ENCODE measurements around the gene DICER1. TPM values are rescaled to one million over a fixed set of nuclear protein-coding genes. Genes with fewer than 3 reads are reported as not detected.

DICER1 gene
- total RNA-seq, 1 donor from 2014 or later: 103 TPM

DNA sequence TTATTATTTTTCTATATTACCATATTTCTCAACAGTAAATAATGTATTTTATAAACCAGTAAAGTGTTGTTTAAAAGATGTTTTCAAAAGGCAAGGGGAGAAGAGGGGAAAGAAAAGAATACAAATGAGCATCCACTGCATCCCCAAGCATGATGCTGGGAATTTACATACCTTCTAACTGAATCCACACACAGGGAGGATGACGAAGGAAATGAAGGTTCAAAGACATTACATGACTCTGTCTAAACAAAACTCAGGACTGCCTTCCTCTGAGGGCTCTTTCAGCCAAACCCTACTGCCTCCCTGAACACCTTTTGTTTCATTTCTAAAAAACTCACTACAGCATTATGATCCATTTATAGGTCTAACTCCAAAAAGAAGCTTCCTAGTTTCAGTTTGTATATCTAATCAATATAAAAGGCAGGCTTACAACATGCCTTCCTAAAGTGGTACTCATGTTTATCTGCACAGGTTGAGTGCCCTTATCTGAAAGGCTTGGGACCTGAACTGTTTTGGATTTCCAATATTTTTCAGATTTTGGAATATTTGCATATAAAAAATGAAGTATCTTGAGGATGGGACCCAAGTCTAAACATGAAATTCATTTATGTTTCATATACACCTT, 30.3 kb downstream of the DICER1 start:
- DNase-seq (ENCODE audit: low read depth) (no peak), FAIRE-seq (no peak)
- Mint-ChIP-seq H3K27me3 (ENCODE audit: low read depth, unreplicated experiment) (no peaks in the 10 kb centered on the region), H3K4me3 (ENCODE audit: unreplicated experiment) (no peak overlapping the region), H3K9me3 (ENCODE audit: unreplicated experiment) (no peaks in the 10 kb centered on the region), H3K36me3 (ENCODE audit: low read depth, unreplicated experiment) (peaks cover 11% of the 10 kb centered on the region), H3K4me1 (ENCODE audit: low read depth, unreplicated experiment) (peaks cover 16% of the 10 kb centered on the region), H3K27ac (ENCODE audit: unreplicated experiment) (no peak overlapping the region)
- Histone ChIP-seq H3K79me2 (ENCODE audit: insufficient read depth, low read length) (no peaks in the 10 kb centered on the region), H2AFZ (ENCODE audit: low read depth, low read length) (no peak overlapping the region), H3K4me3 (ENCODE audit: insufficient read depth, low read depth, low read length) (no peak overlapping the region), H3K27ac (ENCODE audit: low read depth, low read length) (no peak overlapping the region), H4K20me1 (ENCODE audit: insufficient read depth, low read length) (peaks cover 7% of the 10 kb centered on the region), H3K9ac (ENCODE audit: low read length) (no peak overlapping the region), H3K4me2 (ENCODE audit: low read length) (no peak overlapping the region), H3K9me3 (ENCODE audit: insufficient read depth, low read depth, low read length) (no peaks in the 10 kb centered on the region), H3K36me3 (ENCODE audit: insufficient read depth, low read length) (peaks cover 15% of the 10 kb centered on the region), H3K27me3 (ENCODE audit: insufficient read depth, low read length) (no peaks in the 10 kb centered on the region), H3K4me1 (ENCODE audit: insufficient read depth, low read length) (no peaks in the 10 kb centered on the region)
- TF ChIP-seq EZH2 (IDR thresholded peaks at IDR 0.05; ENCODE audit: insufficient read depth, low read length): no peak
- TF ChIP-seq, protein P1, sequence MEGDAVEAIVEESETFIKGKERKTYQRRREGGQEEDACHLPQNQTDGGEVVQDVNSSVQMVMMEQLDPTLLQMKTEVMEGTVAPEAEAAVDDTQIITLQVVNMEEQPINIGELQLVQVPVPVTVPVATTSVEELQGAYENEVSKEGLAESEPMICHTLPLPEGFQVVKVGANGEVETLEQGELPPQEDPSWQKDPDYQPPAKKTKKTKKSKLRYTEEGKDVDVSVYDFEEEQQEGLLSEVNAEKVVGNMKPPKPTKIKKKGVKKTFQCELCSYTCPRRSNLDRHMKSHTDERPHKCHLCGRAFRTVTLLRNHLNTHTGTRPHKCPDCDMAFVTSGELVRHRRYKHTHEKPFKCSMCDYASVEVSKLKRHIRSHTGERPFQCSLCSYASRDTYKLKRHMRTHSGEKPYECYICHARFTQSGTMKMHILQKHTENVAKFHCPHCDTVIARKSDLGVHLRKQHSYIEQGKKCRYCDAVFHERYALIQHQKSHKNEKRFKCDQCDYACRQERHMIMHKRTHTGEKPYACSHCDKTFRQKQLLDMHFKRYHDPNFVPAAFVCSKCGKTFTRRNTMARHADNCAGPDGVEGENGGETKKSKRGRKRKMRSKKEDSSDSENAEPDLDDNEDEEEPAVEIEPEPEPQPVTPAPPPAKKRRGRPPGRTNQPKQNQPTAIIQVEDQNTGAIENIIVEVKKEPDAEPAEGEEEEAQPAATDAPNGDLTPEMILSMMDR (IDR thresholded peaks at IDR 0.05; ENCODE audit: insufficient read depth, low read depth, low read length): no peak

DNA sequence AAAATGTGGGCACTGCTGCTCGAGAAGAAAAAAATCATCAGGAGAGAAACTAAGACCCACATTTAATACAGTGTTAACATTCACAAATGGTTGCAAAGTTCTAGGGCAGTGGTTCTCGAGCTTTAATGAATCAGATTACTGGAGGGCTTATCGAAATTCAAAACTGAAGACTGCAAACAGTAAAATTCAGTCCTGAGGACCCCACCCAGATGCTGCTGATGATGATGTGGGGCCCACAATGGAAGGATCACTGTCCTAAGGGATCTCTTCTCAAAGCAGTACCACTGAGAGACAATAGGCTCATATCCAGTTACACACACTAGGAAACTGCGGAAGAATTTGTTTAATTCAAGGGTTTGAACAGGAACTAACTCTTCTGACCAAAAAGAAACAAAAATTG, 31.4 kb downstream of the DICER1 start:
- Histone ChIP-seq H3K36me3 (ENCODE audit: insufficient read depth, low read length) (peaks cover 12% of the 10 kb centered on the region), H3K27me3 (ENCODE audit: insufficient read depth, low read length) (no peaks in the 10 kb centered on the region), H3K27ac (ENCODE audit: low read depth, low read length) (no peak overlapping the region), H3K4me2 (ENCODE audit: low read length) (no peak overlapping the region), H3K9me3 (ENCODE audit: insufficient read depth, low read depth, low read length) (no peaks in the 10 kb centered on the region), H3K4me1 (ENCODE audit: insufficient read depth, low read length) (no peaks in the 10 kb centered on the region), H4K20me1 (ENCODE audit: insufficient read depth, low read length) (peaks cover 7% of the 10 kb centered on the region), H3K4me3 (ENCODE audit: insufficient read depth, low read depth, low read length) (no peak overlapping the region), H3K9ac (ENCODE audit: low read length) (no peak overlapping the region), H2AFZ (ENCODE audit: low read depth, low read length) (no peak overlapping the region), H3K79me2 (ENCODE audit: insufficient read depth, low read length) (peaks cover 2% of the 10 kb centered on the region)
- Mint-ChIP-seq H3K4me1 (ENCODE audit: low read depth, unreplicated experiment) (peaks cover 16% of the 10 kb centered on the region), H3K36me3 (ENCODE audit: low read depth, unreplicated experiment) (peaks cover 8% of the 10 kb centered on the region), H3K27ac (ENCODE audit: unreplicated experiment) (no peak overlapping the region), H3K27me3 (ENCODE audit: low read depth, unreplicated experiment) (no peaks in the 10 kb centered on the region), H3K4me3 (ENCODE audit: unreplicated experiment) (no peak overlapping the region), H3K9me3 (ENCODE audit: unreplicated experiment) (no peaks in the 10 kb centered on the region)
- no peak for FAIRE-seq
- TF ChIP-seq, protein P1 (IDR thresholded peaks at IDR 0.05; ENCODE audit: insufficient read depth, low read depth, low read length): no peak
- TF ChIP-seq EZH2 (IDR thresholded peaks at IDR 0.05; ENCODE audit: insufficient read depth, low read length): no peak
- DNase-seq (ENCODE audit: low read depth): no peak

DNA sequence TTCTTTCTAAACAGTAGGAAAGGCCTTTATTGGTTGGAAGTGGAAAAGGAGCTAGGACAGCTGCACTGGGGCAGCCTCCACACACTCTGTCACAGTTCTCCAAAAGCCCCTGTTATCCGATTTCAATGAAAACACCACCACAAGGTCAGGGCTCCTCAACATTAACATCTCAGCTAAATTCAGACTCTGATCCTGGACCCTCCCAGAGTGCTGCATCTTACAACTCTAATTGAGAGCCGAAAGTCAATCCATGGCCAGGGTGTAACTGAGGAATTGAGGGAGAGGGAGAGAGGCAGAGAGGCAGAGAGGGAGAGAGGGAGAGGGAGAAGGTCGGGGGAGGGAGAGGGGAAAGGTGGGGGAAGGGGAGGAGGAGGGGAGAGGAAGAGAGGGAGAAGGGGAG, 32.1 kb downstream of the DICER1 start:
- Mint-ChIP-seq H3K4me1 (ENCODE audit: low read depth, unreplicated experiment) (peaks cover 16% of the 10 kb centered on the region), H3K36me3 (ENCODE audit: low read depth, unreplicated experiment) (peaks cover 7% of the 10 kb centered on the region), H3K27me3 (ENCODE audit: low read depth, unreplicated experiment) (no peaks in the 10 kb centered on the region), H3K27ac (ENCODE audit: unreplicated experiment) (no peak overlapping the region), H3K9me3 (ENCODE audit: unreplicated experiment) (no peaks in the 10 kb centered on the region), H3K4me3 (ENCODE audit: unreplicated experiment) (no peak overlapping the region)
- Histone ChIP-seq H3K27me3 (ENCODE audit: insufficient read depth, low read length) (no peaks in the 10 kb centered on the region), H4K20me1 (ENCODE audit: insufficient read depth, low read length) (peaks cover 7% of the 10 kb centered on the region), H3K4me3 (ENCODE audit: insufficient read depth, low read depth, low read length) (no peak overlapping the region), H3K27ac (ENCODE audit: low read depth, low read length) (no peak overlapping the region), H3K79me2 (ENCODE audit: insufficient read depth, low read length) (peaks cover 8% of the 10 kb centered on the region), H3K4me2 (ENCODE audit: low read length) (no peak overlapping the region), H3K9me3 (ENCODE audit: insufficient read depth, low read depth, low read length) (no peaks in the 10 kb centered on the region), H3K4me1 (ENCODE audit: insufficient read depth, low read length) (no peaks in the 10 kb centered on the region), H3K9ac (ENCODE audit: low read length) (no peak overlapping the region), H3K36me3 (ENCODE audit: insufficient read depth, low read length) (peaks cover 9% of the 10 kb centered on the region), H2AFZ (ENCODE audit: low read depth, low read length) (no peak overlapping the region)
- FAIRE-seq: no peak
- no peak for DNase-seq (ENCODE audit: low read depth)
- TF ChIP-seq EZH2 (IDR thresholded peaks at IDR 0.05; ENCODE audit: insufficient read depth, low read length): no peak
- TF ChIP-seq, protein P1 (IDR thresholded peaks at IDR 0.05; ENCODE audit: insufficient read depth, low read depth, low read length): no peak

All from astrocyte (in vitro differentiated cells and primary cell).